Spleen (tissue), 11 donors: ENCODE measurements around the gene NR2C2AP. TPM values are rescaled to one million over a fixed set of nuclear protein-coding genes. Genes with fewer than 3 reads are reported as not detected.

Experiments
- DNase-seq: peaks from one replicate; pipeline ENCODE4 v3.0.0-alpha.2; 2020
- H3K27ac ChIP-seq, 8 donors: fragments of 200-600 bp; sonication (generic) in 7 of 8; 1 replicate in 4 of 8; 2 replicates in 4 of 8; pipeline versions ENCODE4 v1.5.0 to v1.8.0; 2016 to 2021; ENCODE audit warnings: inconsistent platforms in 4 of 8, mild to moderate bottlenecking in 4 of 8, moderate library complexity in 1 of 8
- H3K27me3 ChIP-seq, 7 donors: fragments of 200-600 bp; sonication (generic) in 6 of 7; replicated peaks in 1 of 7; 1 replicate in 4 of 7; 2 replicates in 3 of 7; pipeline versions ENCODE4 v1.5.0 to v1.8.0; 2016 to 2021; ENCODE audit warnings: inconsistent platforms in 3 of 7, mild to moderate bottlenecking in 1 of 7
- H3K36me3 ChIP-seq, 6 donors: fragments of 200-600 bp; sonication (generic) in 5 of 6; 1 replicate in 4 of 6; 2 replicates in 2 of 6; pipeline versions ENCODE4 v1.5.0 to v1.8.0; 2016 to 2021; ENCODE audit warnings: inconsistent platforms in 2 of 6
- H3K4me1 ChIP-seq, 6 donors: fragments of 200-600 bp; sonication (generic) in 5 of 6; 1 replicate in 3 of 6; 2 replicates in 3 of 6; pipeline versions ENCODE4 v1.5.0 to v1.8.0; 2016 to 2021; ENCODE audit warnings: inconsistent platforms in 3 of 6
- H3K4me3 ChIP-seq, 8 donors: fragments of 200-600 bp; sonication (generic) in 7 of 8; 1 replicate in 4 of 8; 2 replicates in 4 of 8; pipeline versions ENCODE4 v1.5.0 to v1.8.0; 2016 to 2021; ENCODE audit warnings: inconsistent platforms in 4 of 8, mild to moderate bottlenecking in 4 of 8, moderate library complexity in 2 of 8
- H3K9me3 ChIP-seq, 8 donors: fragments of 200-600 bp; sonication (generic) in 7 of 8; 1 replicate in 4 of 8; 2 replicates in 4 of 8; pipeline versions ENCODE4 v1.5.0 to v1.8.0; 2016 to 2021; ENCODE audit warnings: inconsistent platforms in 4 of 8
- POLR2A ChIP-seq, 3 donors: fragments of 450-650 bp; IDR thresholded peaks; one replicate each; pipeline ENCODE4 v1.5.1; 2017; ENCODE audit warnings: antibody characterized with exemption in 3 of 3, mild to moderate bottlenecking in 1 of 3
- POLR2AphosphoS5 ChIP-seq, 3 donors: sonication (generic); formaldehyde crosslinking; IDR thresholded peaks; one replicate each; pipeline ENCODE4 v1.5.1; 2017; ENCODE audit warnings: antibody characterized with exemption in 3 of 3
- WGBS, 5 donors: extraction: QIAGEN DNeasy Blood & Tissue Kit in 3 of 5; methylation state at CpG; one replicate each; pipeline versions ENCODE4 v1.1.5 to v1.1.7; 2013 to 2018; 5-methylcytosine and 5-hydroxymethylcytosine counted together
- intact Hi-C: fragments of 100-400 bp; cut with DNase I; formaldehyde crosslinking; loops from one replicate; pipeline ENCODE4 v1.15.0; 2023; ENCODE audit warnings: low total_unique reads
- polyA plus RNA-seq, 3 donors: library from polyadenylated mRNA; stranded (reverse); fragments of 200-250 nt; gene quantifications; one replicate each; pipeline ENCODE4 v1.2.1, GENCODE V29; 2013
- total RNA-seq, 7 donors: library from RNA; depleted of rRNA in 3 of 7; stranded (reverse); fragments of >200 nt in 3 of 7; fragmentation: NEBNext Ultra II Directional in 4 of 7; extraction: Animal tissue kit (Norgen Biotek cat#: 25700) in 4 of 7; gene quantifications; one replicate each; pipeline versions ENCODE4 v1.1.0 to v1.2.1, GENCODE V29; 2016 to 2021
- TF ChIP-seq, protein P1 (sequence below), 11 experiments: fragments of 200-600 bp in 7 of 11; fragments of 450-650 bp in 4 of 11; sonication (generic) in 4 of 11; IDR thresholded peaks in 8 of 11; conservative IDR thresholded peaks in 3 of 11; 1 replicate in 7 of 11; 2 replicates in 4 of 11; pipeline versions ENCODE4 v1.4.0 to v1.8.0; 2016 to 2021; ENCODE audit warnings: antibody characterized with exemption in 11 of 11, inconsistent platforms in 4 of 11, mild to moderate bottlenecking in 1 of 11
- donor health status: healthy with polysubstance abuse.
- donor health status: DM: no; HTN: no; CAD: no; lungs with moderate emphysema.
- donor health status: DM: no; HTN: no; CAD: no.
- donor health status: Bipolar disorder and iron deficiency.
- donor health status: healthy.
- donor health status: DM: no; HTN: no; CAD: no.
- donor health status: DM: yes; HTN: yes; CAD: no.

The NR2C2AP gene
- total and polyA plus RNA-seq, 10 donors = 9.9 to 27.9 (median 14.5) TPM

GRCh38 chr19:19207637-19208572 is 4.7 kb upstream of the NR2C2AP start:
- Histone ChIP-seq H3K4me3 (no peak overlapping the region), H3K27ac (no peak overlapping the region), H3K36me3 (no peaks in the 10 kb centered on the region), H3K27me3 (peaks cover 0 to 52% (median 25%) of the 10 kb centered on the region in 7 donors), H3K4me1 (peaks cover 0 to 20% (median 4%) of the 10 kb centered on the region in 6 donors), H3K9me3 (no peaks in the 10 kb centered on the region)
- WGBS, 5 donors = 45 to 74% (median 58%) methylated on average over 6 to 8 of the region's 8 CpGs
- no peak for TF ChIP-seq POLR2A (IDR thresholded peaks at IDR 0.05)
- TF ChIP-seq POLR2AphosphoS5 (IDR thresholded peaks at IDR 0.05) = no peak
- TF ChIP-seq, protein P1, sequence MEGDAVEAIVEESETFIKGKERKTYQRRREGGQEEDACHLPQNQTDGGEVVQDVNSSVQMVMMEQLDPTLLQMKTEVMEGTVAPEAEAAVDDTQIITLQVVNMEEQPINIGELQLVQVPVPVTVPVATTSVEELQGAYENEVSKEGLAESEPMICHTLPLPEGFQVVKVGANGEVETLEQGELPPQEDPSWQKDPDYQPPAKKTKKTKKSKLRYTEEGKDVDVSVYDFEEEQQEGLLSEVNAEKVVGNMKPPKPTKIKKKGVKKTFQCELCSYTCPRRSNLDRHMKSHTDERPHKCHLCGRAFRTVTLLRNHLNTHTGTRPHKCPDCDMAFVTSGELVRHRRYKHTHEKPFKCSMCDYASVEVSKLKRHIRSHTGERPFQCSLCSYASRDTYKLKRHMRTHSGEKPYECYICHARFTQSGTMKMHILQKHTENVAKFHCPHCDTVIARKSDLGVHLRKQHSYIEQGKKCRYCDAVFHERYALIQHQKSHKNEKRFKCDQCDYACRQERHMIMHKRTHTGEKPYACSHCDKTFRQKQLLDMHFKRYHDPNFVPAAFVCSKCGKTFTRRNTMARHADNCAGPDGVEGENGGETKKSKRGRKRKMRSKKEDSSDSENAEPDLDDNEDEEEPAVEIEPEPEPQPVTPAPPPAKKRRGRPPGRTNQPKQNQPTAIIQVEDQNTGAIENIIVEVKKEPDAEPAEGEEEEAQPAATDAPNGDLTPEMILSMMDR (IDR thresholded peaks at IDR 0.05 in 8 of 11, conservative IDR thresholded peaks at IDR 0.05 in 3 of 11) = no peak
- DNase-seq = no peak
- intact Hi-C loops = no loop called here

DNA sequence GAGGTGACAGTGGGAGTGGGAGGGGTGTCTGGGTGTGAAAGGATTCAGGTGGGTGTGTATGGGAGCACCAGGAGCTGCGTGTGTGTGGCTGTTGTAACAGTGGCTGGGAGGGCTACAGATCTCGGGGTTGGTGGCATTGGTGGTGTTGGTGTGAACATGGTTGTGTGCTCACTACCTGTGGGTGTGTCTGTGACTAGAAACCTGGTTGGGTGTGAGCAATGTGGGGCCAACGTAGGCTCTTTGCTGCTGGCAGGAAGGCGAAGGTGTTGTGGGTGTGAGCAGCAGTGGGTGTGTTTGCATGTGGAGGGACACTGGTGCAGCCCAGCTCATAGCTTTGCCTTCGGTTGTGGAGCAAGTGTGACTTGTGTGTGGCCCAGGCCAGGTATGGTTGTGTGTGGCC is 3.7 kb upstream of the NR2C2AP start:
- H3K4me3 ChIP-seq = no peak overlapping the region
- H3K4me1 ChIP-seq = peaks cover 7 to 30% (median 14%) of the 10 kb centered on the region in 6 donors
- WGBS, 5 donors = 55 to 68% (median 63%) methylated on average over 5 of the region's 5 CpGs
- peaks cover 0 to 43% (median 15%) of the 10 kb centered on the region in 7 donors for H3K27me3 ChIP-seq
- intact Hi-C loops = no loop called here
- no peak for DNase-seq
- no peaks in the 10 kb centered on the region for H3K9me3 ChIP-seq
- H3K27ac ChIP-seq = no peak overlapping the region
- TF ChIP-seq, protein P1 (IDR thresholded peaks at IDR 0.05 in 8 of 11, conservative IDR thresholded peaks at IDR 0.05 in 3 of 11) = no peak
- TF ChIP-seq POLR2A (IDR thresholded peaks at IDR 0.05) (no peak), POLR2AphosphoS5 (IDR thresholded peaks at IDR 0.05) (no peak)
- peaks cover 0 to 4% (median 3%) of the 10 kb centered on the region in 6 donors for H3K36me3 ChIP-seq

- intact Hi-C loops = no loop called here
- Histone ChIP-seq H3K36me3 (peaks cover 0 to 16% (median 11%) of the 10 kb centered on the region in 6 donors), H3K4me1 (peaks cover 7 to 41% (median 19%) of the 10 kb centered on the region in 6 donors), H3K9me3 (no peaks in the 10 kb centered on the region), H3K4me3 (no peak overlapping the region), H3K27me3 (peaks cover 0 to 30% (median 5%) of the 10 kb centered on the region in 7 donors), H3K27ac (no peak overlapping the region)
- no peak for DNase-seq
- TF ChIP-seq, protein P1 (IDR thresholded peaks at IDR 0.05 in 8 of 11, conservative IDR thresholded peaks at IDR 0.05 in 3 of 11) = no peak
- TF ChIP-seq POLR2AphosphoS5 (IDR thresholded peaks at IDR 0.05) = no peak
- TF ChIP-seq POLR2A (IDR thresholded peaks at IDR 0.05) = no peak
- WGBS, 5 donors = 51 to 73% (median 52%) methylated on average over 9 to 14 of the region's 14 CpGs
These were observed 2.5 kb upstream of the NR2C2AP start for GRCh38 chr19:19205416-19206410.
